GM21529 (cell line): Measurements from ENCODE around the gene XXYLT1.

Experiments
- ATAC-seq: cut with Tn5 transposase; IDR thresholded peaks from one replicate; pipeline ENCODE4 v1.9.1; 2021; ENCODE audit not compliant: unreplicated experiment

XXYLT1 gene

DNA sequence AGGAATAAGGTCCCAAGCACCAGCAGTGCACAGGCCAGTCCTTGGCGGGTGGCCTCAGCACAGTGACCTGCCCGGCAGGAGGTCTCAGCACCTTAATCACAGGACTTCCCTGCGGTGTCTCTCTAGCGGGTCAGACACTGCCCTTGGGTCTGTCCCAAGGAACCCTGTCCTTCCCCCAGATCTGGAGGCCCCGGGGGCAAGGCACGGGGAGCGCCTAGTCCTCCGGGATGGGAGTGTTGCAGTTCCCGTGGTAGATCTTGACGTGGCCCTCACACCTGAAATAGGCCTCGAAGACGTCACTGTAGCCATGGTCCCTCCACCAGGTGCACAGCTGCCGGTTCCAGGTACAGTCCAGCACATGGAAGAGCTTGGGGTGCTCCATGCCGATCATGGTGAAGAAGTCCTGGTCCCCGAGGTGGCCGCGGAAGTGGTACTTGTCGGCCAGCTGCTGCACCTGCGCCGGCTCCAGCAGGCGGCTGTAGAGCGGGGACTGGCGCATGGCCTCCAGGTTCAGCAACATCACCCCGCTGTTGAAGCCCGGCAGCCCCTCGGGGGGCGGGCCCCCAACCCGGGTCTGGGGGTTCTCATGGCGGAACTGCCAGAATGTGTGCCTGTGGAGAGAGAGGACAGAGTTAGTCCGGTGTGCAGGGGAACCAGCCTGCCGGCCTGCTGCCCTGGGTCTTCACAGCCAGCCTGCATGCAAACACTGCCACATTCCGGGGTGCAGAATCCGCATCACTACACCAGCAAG, 201.3 kb downstream of the XXYLT1 start:
- no peak for ATAC-seq

DNA sequence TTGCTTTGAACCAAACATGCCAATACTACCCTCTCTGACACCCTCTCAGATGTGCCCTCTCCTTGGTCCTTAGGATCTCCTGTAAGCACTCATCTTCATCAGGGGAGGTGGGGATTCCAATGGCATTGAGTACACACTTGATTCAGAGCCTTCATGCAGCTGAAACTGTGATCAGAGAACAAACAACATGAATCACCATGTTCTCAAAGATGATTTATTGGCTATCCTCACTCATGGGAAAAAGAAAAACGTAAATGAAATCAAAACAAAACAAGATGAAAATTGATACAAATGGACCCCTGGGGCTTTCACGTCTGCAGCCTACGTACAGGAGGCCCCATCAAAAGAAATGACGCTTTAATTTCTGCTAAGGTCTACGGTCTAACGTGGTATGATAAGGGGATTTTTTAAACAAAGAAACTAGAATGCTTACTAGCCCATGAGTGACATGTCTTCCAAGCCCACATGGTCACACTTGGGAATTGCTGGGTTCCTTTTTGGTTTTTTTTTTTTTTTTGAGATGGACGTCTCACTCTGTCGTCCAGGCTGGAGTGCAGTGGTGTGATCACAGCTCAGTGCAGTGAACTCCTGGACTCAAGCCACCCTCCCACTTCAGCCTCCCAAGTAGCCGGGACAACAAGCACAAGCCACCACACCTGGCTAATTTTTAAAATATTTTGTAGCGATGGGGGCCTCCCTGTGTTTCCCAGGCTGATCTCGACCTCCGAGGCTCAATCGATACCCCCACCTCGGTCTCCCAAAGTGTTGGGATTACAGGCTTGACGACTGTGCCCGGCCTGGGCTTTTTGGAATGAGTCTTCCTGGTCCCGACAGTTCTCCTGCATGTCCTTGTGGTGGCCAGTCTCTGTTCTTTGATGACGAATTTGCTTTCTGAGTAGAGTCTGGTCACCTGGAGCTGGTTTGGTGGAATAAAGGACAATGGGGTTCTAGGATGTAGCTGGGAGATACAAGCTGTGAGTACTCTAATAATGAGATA, 202.6 kb downstream of the XXYLT1 start:
- no peak for ATAC-seq

DNA sequence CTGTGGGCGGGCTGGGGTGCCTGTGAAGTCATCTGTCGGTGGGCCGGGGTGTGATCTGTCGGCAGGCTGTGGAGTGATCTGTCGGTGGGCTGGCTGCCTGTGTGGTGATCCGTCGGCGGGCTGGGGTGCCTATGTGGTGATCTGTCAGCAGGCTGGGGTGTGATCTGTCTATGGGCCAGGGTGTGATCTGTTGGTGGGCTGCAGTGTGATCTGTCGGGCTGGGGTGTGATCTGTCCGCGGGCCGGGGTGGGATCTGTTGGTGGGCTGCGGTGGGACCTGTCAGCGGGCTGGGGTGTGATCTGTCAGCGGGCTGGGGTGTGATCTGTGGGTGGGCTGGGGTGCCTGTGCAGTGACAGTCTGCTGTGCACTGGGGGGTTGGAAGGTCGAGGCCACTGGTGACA, 204.5 kb downstream of the XXYLT1 start:
- no peak for ATAC-seq

DNA sequence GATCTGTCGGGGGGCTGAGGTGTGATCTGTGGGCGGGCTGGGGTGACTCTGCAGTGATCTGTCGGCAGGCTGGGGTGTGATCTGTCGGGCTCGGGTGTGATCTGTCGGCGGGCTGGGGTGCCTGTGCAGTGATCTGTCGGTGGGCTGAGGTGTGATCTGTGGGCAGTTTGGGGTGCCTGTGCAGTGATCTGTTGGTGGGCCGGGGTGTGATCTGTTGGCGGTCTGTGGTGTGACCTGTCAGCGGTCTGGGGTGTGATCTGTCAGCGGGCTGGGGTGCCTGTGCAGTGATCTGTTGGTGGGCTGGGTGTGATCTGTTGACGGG, 205.1 kb downstream of the XXYLT1 start:
- no peak for ATAC-seq

DNA sequence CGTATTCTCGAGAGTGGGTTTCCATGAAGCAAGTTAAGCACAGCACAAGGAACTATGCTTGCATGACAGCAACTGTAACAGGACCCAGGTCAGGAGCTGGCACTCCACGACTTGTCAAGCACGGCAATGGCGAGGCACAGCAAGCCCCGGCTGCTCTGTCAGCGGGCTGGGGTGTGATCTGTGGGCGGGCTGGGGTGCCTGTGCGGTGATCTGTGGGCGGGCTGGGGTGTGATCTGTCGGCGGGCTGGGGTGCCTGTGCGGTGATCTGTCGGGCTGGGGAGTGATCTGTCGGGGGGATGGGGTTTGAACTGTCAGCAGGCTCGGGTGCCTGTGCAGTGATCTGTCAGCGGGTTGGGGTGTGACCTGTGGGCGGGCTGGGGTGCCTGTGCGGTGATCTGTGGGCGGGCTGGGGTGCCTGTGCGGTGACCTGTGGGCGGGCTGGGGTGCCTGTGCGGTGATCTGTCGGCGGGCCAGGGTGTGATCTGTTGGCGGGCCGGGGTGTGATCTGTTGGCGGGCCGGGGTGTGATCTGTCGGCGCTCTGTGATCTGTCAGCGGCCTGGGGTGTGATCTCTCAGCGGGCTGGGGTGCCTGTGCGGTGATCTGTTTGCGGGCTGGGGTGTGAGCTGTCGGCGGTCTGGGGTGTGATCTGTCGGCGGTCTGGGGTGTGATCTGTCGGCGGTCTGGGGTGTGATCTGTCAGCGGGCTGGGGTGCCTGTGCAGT, 205.7 kb downstream of the XXYLT1 start:
- no peak for ATAC-seq

DNA sequence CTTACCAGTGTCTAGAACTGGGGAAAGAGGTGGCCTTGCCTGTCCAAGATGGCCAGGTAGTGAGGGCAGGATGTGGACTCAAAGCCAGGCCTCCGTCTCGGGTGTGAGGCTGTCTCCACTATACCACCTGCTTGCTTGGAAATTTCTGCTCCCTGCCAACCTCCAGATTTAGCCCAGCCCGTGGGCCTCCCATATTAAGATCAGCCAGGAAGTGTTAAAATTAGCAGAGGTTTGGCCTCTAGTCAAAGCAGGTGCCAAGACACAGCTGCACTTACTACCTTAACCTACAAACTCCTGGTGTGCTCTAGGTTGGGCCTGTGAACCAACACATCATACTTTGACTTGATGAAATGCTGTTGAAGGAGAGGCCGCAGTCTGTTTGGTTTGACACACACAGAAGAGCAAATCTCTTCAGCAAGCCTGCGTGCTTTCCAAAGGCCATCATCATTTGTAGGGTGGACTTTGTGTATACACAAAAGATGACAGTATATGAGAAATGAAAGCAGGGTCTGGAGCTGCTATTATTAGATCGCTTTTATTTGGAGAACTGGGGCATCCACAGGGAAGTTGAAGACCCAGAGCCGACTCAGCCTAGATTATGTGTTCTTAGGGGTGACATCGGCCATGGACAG, 206.5 kb downstream of the XXYLT1 start:
- no peak for ATAC-seq

DNA sequence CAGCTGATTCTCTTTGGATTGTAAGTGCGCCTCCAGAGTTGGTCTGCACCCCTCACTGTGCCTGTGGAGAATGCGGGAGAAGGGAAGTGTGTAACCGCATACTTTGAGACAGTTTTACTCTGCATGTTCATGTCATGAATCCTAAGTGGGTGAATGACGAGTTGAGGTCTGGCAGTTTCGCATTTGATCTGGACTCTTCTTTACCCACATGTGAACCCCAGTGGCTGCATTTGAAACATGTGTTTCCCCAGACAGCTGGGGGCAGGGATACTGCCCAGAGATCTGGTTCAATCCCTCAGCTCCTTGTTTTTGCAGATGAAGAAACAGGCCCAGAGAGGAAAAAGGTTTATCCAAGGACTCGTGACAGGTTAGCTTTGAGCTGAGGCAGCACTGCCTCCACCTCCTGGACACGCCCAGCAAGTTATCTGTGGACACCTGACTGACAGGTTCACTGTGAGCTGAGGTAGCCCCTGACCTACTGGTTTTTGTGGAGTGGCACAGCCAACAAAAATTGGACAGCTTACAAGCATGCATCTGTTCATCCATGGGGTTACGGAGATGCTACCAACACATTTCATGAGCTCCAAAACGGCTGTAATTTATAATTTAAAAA, 207.3 kb downstream of the XXYLT1 start:
- no peak for ATAC-seq

DNA sequence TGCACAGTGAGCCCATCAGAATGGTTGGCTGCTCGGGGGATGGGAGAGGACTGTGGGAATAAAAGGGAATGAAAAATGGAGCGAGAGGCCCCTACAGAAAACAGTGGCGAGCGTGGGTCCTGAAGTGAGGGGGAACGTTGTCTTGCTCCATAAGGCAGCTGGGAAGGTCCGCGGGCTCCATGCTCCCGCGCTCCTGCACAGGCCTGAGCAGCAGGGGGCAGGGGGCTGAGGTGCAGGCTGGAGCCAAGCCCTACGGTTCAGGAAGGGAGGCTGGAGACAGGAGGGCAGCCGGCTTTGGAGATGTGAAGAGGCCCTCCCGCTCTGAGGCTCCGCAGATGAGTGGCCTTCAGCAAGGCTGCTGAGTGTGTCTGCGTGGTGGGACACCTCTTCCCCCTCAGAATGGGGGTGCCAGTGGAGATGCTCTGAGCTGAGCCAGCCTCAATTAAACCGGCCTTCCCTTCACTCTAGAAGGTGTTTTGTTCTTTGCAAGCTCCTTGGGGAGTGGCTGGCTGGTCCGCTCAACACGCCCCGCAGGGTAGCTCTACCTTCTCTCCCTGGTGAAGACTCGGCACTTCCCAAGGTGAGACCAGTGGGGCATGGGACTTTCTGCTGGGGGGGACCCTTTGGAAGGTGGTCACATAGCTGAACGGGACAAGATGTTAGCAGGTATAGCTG, 208.0 kb downstream of the XXYLT1 start:
- no peak for ATAC-seq

DNA sequence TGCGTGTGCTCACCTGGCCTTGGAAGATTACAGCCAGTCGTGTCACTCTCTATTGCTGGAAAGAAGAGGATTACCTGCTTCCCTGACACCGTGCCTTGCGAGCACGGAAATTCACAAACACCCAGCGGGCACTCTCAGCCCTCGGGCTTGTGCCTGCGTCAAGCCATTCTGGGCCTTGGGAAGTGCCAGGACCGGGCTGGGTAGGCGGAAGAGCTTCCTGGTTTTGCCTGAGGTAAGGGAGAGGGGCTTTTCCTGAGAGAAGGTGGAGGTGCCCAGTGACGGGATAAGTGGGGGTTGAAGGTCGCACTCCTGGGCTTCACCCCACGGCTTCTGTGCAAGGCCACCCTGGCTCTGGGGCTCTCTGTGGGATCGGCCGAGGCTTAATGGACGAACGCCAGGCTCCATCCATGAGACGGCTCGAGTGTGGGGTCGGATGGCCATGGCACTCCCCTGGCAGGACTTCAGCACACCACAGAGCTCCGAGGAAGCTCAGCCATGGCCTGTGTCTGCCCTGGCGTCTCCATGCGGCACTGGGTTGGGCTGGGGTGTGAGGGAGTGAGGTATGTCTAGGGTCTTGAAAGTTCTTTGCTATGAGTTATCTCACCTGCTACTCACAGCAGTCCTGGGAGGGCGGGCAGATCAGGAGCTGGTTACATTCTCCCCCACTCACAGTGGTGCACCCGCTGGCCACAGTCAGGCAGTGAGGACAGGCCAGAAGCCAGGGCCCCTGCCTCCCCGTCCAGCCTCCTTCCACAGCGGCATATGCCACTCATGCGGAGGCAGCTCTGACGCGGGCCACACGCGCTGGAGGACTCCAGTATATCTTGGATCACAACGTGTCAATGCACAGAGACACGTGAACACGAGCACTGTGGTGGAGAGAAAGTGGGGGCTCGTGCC, 209.0 kb downstream of the XXYLT1 start:
- ATAC-seq = no peak

DNA sequence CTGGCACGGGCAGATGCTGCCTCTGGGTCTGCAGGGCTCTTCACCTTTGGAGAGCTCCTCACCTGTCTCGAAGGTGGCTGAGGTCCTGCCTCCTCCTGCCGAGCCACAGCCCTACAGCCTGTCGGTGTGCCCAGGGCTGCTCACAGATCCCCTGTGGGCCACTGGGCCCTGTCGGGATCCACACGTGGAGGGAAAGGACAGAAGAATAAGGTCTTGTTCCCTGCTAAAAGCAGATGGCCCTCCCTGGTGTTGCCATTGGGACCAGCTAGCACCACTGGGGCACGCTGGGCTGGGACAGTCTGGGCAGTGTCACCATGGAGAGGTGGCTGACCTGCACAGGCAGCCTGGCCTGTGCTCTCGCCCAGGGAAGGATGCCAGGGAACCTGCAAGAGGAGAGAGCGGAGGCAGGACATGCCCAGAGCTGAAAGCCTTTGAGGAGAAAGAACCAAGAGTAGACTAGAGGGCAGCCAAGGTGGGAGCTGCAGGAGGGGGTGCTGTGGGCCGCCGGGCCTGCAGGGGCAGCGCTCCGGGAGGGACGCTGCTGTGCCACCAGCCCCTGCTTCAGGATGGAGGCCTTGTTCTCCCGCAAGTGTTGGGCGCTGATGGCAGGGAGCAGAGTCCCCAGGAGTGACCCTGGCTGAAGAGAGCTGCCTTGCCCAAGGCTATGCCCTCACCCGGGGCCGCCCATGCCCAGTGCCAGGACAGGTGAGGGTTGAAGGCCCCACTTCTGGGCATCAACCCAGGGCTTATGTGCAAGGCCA, 210.2 kb downstream of the XXYLT1 start:
- no peak for ATAC-seq

DNA sequence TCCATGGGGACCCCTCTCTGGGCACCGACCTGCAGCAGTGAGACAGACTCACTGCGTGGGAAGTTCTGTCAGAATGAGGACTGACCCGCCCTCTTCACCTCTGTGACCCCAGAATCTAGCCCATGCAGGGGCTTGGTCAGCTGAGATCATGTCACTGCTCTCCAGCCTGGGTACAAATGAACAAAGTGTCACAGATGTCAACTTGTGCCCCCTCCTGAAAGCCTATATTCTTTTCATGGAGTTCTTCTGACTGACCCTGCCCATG, 210.8 kb downstream of the XXYLT1 start:
- no peak for ATAC-seq

DNA sequence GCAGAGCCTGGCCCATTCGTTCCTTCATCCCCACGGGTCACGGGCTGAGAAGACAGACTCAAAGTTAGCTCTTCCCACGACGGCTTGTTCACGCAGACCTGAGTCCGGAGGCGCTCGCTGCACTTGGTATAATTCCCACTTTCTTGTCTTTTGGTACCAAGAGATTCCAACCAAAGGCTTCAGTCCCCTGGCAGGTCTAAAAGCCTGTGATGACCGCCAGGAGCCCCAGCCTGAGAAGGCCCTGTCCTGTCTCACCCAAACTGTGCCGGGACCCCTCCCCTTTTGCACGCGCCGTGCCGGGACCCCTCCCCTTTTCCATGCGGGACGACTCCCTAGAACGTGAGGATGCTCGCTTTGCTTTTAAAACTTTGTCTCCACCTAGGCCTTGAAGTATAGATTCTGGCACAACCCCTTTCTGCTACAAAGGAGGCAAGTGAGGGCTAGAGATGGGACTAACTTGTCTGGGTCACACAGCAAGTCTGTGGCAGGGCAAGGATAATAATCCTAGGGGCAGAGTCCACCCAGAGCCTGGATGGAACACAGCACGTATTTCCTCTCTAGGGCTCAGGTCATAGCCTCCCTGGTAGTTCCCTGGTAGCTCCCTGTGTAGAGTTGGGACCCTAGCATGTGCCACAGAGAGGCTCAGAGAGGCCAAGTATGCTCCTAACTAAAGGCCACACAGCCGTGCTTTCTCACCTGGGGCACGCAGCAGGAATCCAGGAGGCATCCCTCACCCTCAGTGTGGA, 211.3 kb downstream of the XXYLT1 start:
- no peak for ATAC-seq

DNA sequence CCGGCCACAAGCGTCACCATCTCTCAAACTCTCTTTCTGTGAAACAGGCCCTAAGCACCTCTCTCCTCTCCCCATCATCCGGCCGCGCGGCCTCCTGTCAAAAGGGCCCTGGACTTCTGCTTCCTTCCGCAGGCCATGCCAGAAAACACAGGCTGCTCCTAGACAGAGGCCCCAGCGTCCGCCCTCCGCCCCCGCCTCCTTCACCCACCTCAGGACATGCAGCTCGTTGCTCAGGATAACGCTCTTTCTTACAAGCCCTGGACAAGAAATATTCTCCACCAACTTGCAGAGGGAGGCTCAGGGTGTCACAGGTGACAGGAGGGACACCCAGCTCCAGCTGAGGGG, 212.0 kb downstream of the XXYLT1 start:
- ATAC-seq = no peak

DNA sequence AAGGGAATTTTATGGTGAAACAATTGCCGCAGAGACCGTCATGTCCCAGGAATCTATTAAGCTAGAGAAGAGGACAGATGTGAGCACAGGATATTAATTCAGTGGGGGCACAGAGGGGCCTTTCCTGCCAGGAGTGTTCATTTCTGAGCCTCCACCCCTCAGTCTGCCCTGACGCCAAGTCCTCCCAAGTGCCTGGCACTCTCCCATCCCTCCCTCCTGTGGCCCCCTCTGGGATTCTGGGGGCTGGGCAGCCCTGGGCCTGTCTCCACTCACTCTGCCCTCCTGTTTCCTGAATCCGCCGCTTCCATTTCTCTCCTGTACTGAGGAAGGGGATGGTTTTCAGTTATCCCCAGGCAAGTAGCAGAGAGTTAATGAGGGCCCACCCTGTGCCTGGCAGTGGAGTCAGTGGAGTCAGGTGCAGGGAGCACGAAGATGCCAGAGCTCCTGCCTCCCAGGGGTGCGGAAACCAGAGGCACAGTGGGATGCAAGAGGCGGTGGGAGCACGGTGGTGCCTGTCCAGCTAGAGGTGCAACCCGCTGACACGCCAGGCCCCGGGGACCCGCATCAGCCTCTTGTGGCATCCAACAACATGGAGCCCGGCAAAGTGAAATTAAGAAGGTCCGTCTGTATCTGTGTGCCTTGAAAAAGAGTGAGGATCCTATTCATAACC, 212.5 kb downstream of the XXYLT1 start:
- ATAC-seq = no peak

DNA sequence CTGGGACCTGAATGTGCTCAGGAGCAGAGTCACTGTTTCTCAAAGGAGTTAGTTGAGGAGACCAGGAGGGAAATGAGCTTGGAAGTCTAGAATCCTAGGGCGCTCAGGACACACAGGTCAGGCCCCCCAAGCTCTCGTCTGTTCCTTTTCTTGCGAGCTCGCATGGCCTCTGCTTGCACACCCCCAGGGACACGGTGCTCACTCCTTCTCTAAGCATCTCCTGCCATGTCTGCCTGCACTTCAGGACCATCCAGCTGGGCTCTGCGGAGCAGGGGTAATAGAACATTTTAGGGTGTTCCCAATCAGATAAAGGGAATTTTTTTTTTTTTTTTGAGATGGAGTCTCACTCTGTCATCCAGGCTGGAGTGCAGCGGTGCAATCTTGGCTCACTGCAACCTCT, 213.2 kb downstream of the XXYLT1 start:
- no peak for ATAC-seq

DNA sequence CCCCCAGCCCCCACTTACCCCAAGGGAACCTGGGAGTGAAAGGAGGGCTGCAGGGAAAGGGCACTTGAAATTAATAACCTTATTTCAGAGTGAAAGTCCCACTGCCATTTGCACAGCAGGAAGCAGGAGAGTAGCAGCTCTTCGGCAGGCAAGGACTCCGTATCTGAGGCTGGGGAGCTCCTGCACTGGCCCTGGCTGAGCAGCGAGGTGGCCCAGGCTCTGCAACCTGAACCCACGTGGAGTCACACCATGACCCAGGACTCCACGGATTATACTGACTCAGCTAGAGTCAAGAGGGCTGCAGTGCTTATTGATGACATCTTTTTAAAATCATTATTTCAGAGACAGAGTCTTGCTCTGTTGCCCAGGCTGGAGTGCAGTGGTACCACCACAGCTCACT, 214.5 kb downstream of the XXYLT1 start:
- no peak for ATAC-seq

DNA sequence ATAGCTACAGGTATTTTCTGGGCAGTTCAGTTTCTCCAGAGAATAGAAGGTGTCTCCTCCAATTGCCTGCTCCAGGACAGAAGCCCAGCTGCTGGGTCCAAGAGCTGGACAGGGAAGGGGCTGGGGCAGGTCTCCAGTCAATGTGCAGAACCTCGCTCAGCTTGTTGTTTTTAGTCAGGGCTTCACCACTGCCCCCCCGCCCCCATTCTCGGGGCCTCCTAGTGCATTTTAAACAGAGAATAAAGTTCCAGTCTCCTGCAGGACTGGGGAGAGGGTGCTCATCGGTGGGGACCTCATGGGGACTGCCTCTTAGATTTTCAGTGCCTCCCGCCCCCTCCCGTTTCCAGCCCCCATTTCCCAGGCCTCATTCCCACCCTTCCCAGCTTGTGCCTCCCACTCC, 216.6 kb downstream of the XXYLT1 start:
- no peak for ATAC-seq

DNA sequence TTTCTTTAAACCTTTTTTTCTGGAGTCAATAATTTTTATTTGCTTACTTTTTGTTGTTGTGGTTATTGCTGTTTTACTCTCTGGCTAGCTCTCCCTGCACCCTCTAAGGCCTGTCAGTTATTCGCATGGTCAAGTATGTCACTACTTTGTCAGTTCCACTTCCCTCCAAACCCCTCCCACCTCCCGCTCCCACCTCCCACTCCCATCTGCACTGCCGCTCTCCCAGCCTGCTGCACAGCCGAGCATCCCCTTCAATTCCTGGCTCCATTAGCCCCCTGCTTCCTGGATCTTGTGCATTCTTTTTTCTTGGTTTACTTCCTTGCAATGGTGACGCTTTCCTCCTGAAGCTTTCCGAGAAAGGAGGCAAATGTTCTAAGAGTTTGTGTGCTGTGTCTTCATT, 218.0 kb downstream of the XXYLT1 start:
- no peak for ATAC-seq
